Heart left ventricle (tissue), 13 donors: ENCODE results near the gene NCK2.

Experiments
- POLR2A ChIP-seq, 2 donors: fragments of 450-650 bp; IDR thresholded peaks; one replicate each; pipeline ENCODE4 v1.6.1; 2017; ENCODE audit warnings: antibody characterized with exemption in 2 of 2, mild to moderate bottlenecking in 2 of 2, moderate library complexity in 2 of 2
- TF ChIP-seq, protein P1 (sequence below), 12 donors: fragments of 200-600 bp; sonication (generic) in 4 of 12; IDR thresholded peaks; one replicate each; pipeline versions ENCODE4 v1.5.0 to v1.8.0; 2018 to 2022; ENCODE audit warnings: antibody characterized with exemption in 12 of 12, mild to moderate bottlenecking in 5 of 12
- donor health status: ischemic (EF 13 %, LVEDD 7.1; RV severe dilation, severe dysfunction).
- donor health status: DM: no; HTN: yes; CAD: no.
- donor health status: DM: no; HTN: no; CAD: no.
- donor health status: ischemic (EF 25% LVEDD 6.9; RV normal size, moderate dysfunction).
- donor health status: ischemic (EF 25% LVEDD 5.7; RV mildly dilated, moderate dysfunction).
- donor health status: ischemic (EF 35%, LVEDD 5.7; RV mildly dilated, moderate dysfunction).
- donor health status: nonischemic (EF 11% LVEDD 7.7; RV severe dilation, severe dysfunction).
- donor health status: DM: yes; HTN: yes; CAD: no.
- donor health status: PGD.
- donor health status: ischemic (EF 29% LVEDD 5.4; RV normal size, mild dysfunction).
- donor health status: nonischemic (EF 23%, LVEDD 6.1; RV moderate dilation, normal function).

DNA sequence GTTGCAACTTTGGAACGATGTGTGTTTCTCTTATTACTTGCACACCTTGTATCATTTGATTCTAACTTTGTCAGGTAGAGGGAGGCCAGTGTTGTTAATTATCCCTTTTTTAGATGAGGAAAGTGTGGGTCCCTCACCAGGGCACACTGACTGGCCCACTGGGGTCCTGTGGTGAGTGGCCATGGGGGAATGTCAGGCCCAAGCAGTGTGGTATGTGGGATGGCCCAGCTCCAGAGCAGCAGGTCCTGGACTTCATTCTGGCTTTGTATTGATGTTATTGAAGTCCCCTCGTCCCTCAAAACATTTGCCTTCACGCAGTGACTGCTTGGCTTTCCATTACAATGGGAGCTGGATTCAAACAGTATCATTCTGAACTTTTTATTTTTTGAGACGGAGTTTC is 11.7 kb downstream of the NCK2 start:
- TF ChIP-seq, protein P1, sequence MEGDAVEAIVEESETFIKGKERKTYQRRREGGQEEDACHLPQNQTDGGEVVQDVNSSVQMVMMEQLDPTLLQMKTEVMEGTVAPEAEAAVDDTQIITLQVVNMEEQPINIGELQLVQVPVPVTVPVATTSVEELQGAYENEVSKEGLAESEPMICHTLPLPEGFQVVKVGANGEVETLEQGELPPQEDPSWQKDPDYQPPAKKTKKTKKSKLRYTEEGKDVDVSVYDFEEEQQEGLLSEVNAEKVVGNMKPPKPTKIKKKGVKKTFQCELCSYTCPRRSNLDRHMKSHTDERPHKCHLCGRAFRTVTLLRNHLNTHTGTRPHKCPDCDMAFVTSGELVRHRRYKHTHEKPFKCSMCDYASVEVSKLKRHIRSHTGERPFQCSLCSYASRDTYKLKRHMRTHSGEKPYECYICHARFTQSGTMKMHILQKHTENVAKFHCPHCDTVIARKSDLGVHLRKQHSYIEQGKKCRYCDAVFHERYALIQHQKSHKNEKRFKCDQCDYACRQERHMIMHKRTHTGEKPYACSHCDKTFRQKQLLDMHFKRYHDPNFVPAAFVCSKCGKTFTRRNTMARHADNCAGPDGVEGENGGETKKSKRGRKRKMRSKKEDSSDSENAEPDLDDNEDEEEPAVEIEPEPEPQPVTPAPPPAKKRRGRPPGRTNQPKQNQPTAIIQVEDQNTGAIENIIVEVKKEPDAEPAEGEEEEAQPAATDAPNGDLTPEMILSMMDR (IDR thresholded peaks at IDR 0.05): no peak
- TF ChIP-seq POLR2A (IDR thresholded peaks at IDR 0.05): no peak
